HG02798 (cell line): ENCODE results near the gene CELF2.
"Not testable (repeated sequence)": the region's sequence is repeated elsewhere in the genome, so short reads cannot be mapped to it uniquely, and the experiment has no call there.

Experiments
- ATAC-seq: cut with Tn5 transposase; IDR thresholded peaks from one replicate; pipeline ENCODE4 v1.9.1; 2021; ENCODE audit warnings: mild to moderate bottlenecking; ENCODE audit not compliant: unreplicated experiment, poor library complexity

Gene CELF2

DNA sequence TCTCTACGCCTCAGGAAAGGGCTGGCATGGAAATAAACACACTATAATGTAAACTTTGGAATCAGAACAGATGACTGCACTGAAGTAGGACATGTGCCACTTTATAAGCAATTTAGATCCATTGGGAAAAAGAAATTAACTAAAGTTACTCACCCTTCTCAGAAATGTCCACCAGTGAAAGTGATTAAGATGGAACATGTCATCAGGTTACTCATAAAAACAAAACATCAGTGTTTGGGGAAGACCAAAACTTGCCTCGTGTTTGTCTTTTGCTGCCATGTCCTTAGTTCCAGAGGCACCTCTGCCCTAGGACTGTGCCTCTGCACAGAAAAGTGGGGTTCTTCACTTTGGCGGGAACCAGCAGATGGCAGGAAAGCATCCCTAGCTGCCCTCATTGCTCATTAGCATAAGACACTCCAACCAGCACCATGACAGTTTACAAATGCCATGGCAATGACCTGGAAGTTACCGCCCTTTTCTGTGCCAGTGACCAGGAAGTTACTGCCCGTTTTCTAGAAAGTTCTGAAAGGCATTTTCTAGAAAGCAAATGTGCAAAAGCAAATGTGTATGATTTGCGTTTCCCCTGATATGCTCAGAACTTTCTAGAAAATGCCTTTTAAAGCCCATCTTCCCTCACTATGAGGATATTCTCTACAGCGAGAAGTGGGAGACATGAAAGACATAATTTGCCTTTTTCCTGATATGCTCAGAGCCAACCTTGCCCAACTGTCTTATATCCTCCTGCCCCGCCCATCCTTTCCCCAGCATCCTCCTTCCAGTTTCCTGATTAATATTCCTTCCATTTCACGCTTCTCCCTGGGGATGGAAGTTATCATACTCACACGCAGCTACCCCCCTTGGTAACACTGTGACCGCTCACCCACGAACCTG, 335.6 kb downstream of the CELF2 start:
- no peak for ATAC-seq

DNA sequence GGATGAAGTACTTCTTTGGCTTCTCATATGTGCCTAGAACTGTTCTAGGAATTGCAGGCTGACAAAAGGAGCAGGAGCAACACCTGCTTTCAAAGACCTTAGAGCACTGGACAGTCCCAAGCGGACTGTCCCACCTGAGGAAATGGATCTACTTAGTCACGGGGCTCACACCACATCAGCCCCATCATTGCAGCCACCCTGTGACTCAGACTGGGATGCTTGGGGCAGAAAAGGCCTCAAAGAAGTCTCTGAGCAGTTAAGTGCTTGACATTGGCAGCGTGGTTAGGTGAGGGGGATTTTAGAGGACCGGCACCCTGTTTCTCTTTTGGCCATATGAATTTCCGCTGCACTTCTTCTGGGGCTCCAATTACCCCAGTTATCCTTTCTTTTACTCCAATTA, 337.2 kb downstream of the CELF2 start:
- ATAC-seq, result no peak

DNA sequence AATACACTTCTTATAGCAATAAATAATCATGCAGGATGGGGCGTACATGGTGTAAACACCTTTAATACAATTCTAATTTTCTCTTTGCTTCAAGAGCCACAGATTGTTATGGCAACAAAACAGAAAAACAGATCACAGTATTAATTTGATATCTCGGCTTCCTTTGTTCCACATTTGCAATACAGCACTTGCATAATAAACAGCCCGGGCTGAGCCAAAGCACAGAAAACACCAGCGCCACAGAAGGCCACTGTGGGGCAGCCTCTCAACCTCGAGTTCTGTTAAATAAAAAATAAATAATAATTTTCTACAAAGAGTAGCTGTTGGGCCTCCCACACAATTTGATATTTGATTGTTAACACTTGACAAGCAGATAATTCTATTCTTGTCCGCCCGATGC, 337.9 kb downstream of the CELF2 start:
- no peak for ATAC-seq

DNA sequence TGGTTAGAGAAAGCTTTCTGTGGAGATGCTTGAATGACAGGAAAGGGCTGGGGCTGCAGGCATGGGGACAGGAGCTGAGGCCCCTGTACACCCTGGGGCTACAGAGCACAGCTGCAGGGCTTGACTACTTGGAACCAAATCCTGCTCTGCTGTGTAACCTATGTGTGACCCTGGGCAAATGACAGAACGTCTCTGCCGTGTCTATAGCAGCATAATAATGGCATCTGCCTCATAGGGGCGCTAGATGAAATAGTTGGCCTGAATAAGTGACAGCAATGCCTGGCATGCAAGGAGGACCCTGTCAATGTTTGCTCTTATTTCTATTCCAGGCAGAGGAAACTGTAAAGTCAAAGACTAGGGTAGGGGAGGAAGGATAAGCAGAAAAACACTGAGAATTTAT, 339.8 kb downstream of the CELF2 start:
- ATAC-seq, result no peak

DNA sequence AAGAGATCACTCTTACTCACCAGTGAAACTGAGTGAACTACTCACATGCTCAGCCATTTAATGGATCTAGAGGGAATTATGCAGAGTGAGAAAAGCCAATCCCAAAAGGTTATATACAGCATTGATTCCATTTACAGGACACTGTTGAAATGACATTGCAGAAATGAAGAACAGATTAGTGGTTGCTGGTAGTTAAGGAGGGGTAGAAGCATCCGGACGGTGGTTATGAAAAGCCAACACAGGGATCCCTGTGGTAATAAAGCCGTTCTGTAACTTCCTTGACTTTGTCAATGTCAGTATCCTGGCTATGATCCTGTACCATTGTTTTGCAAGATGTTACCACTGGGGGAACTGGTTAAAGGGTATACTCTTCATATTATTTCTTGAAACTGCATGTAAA, 340.3 kb downstream of the CELF2 start:
- ATAC-seq, result no peak

DNA sequence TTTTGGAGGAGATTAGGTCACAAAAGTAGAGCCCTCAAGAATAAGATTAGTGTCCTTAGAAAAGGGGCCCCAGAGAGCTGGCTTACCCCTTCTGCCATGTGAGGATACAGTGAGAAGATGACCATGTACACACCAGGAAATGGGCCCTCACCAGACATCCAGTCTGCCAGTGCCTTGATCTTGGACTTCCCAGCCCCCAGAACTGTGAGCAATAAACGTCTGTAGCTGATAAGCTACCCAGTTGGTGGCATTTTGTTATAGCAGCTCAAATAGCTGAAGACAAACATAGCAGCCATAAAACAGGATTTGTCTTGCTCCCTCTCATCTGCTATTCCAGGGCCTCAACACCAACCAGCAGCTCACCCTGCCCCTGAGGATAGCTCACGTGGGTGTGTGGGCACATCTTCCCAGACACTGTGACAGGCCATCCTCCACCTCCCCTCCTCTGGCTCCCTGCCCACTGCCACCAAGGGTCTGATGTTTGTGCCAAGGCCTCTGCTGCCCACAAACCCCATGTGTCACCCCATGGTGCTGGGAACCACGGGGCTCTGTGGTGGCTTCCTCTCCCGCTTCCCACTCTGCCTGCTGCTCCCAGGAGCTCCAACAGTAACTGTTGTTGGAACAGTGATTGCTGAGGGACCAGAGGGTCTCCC, 341.4 kb downstream of the CELF2 start:
- ATAC-seq, result no peak

DNA sequence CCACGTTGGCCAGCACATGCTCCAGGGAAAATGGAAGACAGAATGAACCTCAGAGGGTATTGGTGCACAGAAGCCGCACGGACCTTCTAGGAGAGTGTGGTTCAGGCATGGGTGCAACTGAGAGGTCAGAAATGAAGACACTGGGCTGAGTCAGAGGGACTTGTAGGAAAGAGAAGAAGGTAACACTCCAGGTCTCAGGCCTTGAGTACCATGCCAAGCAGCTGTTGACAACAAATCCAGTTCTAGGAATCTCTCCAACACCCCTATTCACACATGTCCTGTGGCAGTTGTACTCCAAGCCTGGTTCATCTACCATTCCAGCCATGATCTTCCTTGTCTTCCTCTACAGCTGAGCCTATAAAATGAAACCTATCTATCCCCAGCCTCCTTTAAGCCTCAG, 342.2 kb downstream of the CELF2 start:
- ATAC-seq, result no peak

DNA sequence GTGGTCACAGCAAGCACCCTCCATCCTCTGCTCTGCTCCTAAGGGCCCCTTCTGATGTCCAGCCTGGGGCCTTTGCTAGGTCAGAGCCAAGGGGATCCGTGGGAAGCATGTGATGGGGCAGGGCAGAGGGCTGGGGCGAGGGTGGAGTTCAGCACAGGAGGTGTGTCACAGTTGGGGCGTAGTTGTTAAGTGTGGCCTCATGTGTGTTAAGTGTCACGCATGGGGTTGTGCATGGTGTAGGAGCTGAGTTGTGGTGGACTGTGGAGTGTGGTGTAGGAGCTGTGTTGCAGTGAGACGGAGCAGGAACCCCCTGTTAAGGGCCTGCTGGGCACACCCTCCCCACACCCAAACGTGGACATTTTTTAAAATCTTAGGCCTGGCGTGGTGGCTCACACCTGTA, 345.8 kb downstream of the CELF2 start:
- no peak for ATAC-seq

DNA sequence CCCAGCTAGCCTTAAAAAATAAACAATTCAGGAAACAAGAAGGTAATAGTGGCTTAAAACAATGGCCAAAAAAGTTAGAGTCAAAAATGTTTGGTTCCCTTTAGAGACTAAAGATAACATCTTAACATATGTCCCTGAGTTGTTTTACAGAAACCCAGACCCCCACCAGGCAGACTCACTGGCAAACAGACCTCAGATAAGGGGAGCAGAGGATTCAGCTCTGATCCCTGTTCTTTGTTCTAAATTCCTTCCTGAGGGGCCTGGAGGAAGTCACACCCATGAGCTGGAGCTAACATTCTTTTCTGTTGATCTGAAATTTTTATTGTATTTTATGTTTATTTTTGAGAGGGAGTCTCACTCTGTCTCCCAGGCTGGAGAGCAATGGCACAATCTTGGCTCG, 346.6 kb downstream of the CELF2 start:
- ATAC-seq, result no peak

DNA sequence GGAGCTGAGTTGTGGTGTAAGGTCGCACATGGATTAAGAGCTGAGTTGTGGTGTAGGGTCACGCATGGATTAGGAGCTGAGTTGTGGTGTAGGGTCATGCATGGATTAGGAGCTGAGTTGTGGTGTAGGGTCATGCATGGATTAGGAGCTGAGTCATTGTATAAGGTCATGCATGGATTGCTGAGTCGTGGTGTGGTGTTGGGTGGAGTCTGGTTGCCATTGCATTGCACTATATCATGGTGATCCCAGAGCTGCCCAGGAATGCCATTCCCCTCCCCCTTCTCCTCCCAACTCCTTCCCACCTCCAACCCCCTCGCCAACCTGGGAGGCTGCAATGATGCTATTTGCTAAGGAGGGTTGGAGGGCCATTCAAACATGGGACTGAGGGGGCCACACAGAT, 349.2 kb downstream of the CELF2 start:
- ATAC-seq, result not testable (repeated sequence)

DNA sequence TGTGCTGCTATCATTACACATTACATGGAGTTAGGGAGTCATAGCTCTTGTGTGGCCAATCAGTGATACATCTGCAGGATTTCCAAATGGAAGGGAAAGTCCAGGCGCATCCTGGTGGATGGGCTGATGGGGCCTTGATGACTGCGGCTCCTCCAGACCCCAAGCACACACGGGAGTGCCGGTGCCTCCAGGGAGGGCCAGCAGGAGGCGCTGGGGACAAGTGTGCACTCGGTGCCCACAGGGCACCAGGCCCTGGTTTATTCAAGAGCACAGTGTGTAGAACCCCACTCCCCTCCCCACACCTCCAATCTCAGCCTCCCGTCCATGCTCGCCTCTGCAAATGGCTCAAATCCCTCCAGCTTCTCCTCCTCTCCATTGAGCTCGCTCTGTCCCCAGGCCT, 349.8 kb downstream of the CELF2 start:
- ATAC-seq, result no peak

DNA sequence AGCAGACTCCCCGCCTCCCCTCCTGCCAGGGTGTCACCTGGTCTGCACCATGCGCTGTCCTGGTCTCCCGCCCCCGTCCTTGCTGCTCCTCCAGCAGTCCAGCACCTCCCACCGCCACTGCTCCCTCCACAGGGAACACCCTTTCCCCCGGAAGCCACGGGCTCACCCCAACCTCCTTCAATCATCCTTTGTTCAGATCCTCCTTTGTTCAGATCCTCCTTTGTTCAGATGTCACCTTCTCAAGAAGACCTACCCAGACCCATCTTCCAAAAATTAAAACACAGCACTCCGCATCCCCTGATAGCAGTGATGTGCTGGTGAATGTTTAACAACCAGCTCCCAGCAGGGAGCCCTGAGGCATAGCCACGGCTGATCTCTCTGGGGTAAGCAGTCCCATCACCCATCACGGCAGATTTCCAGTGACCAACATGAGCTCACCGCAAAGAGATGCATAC, 356.1 kb downstream of the CELF2 start:
- no peak for ATAC-seq

DNA sequence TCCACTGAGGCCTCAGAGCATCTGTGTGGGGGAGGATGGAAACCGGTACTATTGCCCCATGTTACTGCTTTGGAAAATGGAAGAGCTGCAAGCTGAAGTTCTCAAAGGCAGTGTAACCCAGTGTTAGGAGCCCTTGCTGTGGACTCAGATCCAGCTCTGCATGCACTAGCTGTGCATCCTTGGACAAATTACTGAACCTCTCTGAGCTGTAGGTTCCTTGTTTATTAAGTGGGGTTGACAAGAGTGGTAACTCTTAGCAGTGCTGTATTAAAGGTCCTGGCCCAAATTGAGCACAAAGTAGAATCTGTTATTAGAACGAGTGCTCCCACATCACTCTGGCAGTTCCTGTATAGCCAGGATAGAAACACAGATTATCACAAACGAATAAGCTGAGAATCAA, 359.6 kb downstream of the CELF2 start:
- no peak for ATAC-seq

DNA sequence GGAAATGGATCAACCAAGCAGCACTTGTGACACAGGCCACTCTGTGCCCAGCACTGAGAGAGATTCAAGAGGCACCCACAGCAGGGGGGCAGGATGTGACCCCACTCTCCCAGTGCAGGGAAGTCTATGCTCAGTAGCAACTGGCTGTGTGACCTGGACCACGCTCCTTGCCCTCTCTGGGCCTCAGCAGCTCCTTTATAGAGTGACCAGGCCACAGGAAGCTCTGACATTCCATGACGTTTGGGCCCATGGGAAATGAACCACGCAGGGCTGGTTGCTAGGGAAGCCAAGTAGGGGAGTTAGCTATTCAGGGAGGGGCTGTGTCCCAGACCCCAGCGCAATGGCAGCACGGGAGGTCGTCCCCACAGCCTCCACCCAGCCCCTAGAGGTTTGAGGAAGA, 361.2 kb downstream of the CELF2 start:
- ATAC-seq, result no peak

DNA sequence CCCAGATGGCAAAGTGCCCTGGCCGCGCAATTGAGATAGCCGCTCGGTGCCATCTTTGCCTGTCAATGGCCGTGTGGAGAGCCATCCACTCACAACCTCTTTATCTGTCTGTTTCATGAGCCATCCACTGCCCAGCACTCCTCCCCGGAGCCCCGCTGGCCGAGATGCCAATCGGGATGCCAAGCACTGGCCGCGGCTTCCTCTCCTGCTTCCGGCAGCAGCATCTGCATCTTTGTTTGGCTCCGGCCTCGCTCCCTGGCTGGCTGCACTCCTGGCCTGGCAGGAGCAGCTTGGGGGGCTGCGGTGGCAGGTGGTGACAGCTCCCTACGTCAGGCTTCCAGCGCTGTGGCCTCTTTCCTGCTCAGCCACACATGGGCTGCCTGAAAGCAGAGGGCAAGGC, 362.1 kb downstream of the CELF2 start:
- ATAC-seq, result no peak

DNA sequence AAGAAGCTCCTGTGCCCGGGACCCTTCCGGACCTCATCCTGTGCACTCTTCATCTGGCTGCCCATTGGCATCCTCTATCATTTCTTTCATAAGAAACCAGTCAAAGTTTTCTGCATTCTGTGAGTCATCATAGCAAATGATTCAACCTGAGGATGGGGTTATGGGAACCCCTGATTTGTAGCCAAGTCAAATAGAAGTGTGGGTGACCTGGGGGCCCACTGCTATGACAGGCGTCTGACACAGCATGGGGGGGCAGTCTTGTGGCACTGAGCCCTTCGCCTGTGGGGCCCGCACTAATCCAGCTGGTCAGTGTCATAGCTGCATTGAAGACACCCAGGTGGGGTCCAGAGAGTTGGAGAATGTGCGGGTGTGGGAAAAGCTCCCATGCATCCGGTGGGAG, 363.4 kb downstream of the CELF2 start:
- ATAC-seq, result no peak

DNA sequence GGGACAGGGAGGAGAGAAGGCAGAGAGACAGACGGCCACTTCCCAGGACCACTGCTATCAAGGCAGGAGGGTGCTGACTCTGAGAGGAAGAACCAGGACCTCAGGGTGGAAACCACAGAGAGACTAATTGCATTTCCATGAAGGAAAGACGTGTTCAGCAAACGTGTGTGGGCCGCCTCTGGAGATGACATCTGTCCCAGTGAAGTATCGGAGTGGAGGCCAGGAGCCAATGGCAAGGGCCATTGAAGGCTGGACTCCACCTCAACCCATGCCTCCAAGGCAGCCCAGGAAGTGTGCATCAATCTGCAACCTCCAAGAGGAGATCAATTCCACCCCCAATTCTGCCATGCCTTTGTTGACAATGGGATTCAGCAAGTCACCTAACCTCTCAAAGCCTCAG, 363.8 kb downstream of the CELF2 start:
- no peak for ATAC-seq

DNA sequence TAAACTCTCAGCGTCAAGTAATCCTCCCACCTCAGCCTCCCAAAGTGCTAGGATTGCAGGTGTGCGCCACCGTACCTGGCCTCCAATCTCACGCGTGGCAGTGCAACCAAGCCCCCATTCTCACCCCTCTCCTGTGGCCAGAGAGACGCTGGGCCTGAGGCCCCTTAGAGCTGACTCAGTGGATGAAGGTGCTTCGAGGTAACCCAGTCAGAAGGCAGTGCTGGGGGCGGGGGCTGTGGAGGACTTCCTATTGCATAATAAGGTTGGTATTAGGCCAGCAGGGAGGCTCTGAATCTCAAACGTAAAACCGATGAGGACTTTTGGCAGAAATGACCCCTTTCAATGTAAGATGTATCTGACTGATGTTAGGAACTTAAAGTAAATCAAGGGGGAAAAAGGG, 364.5 kb downstream of the CELF2 start:
- no peak for ATAC-seq

DNA sequence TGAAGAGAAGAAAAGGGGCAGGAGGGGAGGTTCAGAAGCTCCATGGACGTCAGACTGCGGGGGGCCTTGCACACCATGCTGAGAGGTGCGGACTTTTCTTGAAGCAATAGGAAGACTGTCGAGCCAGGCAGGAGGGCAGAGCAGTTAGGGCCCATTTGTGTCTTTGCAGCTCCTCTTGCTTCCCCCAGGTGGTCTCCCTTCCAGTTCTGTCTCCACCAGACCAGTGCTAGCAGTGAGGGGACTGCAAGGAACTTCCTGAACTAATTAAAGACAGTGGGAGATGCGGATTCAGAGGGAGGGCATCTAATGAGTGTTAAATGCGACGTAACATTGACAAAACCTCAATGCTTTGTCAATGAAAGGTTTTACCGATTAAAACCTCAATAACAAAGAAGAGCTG, 368.4 kb downstream of the CELF2 start:
- no peak for ATAC-seq
